Muscle layer of duodenum (tissue), 2 donors: ENCODE results near the gene DMAP1.

Experiments used
- H3K27ac ChIP-seq: one replicate; pipeline ENCODE4 v1.7.0; 2013; ENCODE audit warnings: mild to moderate bottlenecking, low read length
- H3K27me3 ChIP-seq: one replicate; pipeline ENCODE4 v1.7.0; 2013; ENCODE audit warnings: low read depth, mild to moderate bottlenecking, control low read depth, low read length
- H3K36me3 ChIP-seq, 2 donors: one replicate each; pipeline ENCODE4 v1.7.0; 2013; ENCODE audit warnings: low read length in 2 of 2, control low read depth in 1 of 2, mild to moderate bottlenecking in 1 of 2; ENCODE audit not compliant: insufficient read depth in 2 of 2, control insufficient read depth in 1 of 2
- H3K4me1 ChIP-seq, 2 donors: one replicate each; pipeline ENCODE4 v1.7.0; 2013; ENCODE audit warnings: low read length in 2 of 2, mild to moderate bottlenecking in 2 of 2, control low read depth in 1 of 2, moderate library complexity in 1 of 2; ENCODE audit not compliant: insufficient read depth in 2 of 2, control insufficient read depth in 1 of 2
- H3K4me3 ChIP-seq, 2 donors: one replicate each; pipeline ENCODE4 v1.7.0; 2013; ENCODE audit warnings: low read length in 2 of 2, low read depth in 1 of 2, mild to moderate bottlenecking in 1 of 2
- H3K9me3 ChIP-seq, 2 donors: one replicate each; pipeline ENCODE4 v1.7.0; 2013; ENCODE audit warnings: low read length in 2 of 2, control low read depth in 1 of 2, mild to moderate bottlenecking in 1 of 2; ENCODE audit not compliant: control insufficient read depth in 1 of 2
- donor health status: healthy.

Gene DMAP1

GRCh38 chr1:44218503-44219300 lies 5.4 kb downstream of the DMAP1 start:
- H3K27ac ChIP-seq, result no peak overlapping the region
- no peaks in the 10 kb centered on the region for H3K27me3 ChIP-seq
- H3K4me1 ChIP-seq, result peaks cover 6 to 12% of the 10 kb centered on the region in 2 donors
- no peaks in the 10 kb centered on the region for H3K9me3 ChIP-seq
- H3K4me3 ChIP-seq, result no peak overlapping the region
- peaks cover 34 to 60% of the 10 kb centered on the region in 2 donors for H3K36me3 ChIP-seq

DNA sequence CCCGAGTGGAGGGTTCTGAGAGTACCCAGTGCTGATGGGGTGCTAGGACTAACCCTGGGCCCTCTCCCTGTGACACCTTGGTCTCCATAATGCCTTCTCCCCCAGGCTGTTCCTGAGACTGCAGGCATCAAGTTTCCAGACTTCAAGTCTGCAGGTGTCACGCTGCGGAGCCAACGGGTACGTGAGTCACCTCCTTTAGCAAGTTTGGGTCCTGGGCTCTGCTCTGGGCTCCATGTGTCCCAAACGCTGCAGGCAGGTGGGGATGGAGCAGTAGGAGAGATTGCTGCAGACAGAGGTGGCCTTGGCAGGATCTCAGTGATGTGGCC lies 6.0 kb downstream of the DMAP1 start:
- H3K4me3 ChIP-seq, result no peak overlapping the region
- peaks cover 34 to 60% of the 10 kb centered on the region in 2 donors for H3K36me3 ChIP-seq
- no peak overlapping the region for H3K27ac ChIP-seq
- peaks cover under 1 to 7% of the 10 kb centered on the region in 2 donors for H3K4me1 ChIP-seq
- H3K9me3 ChIP-seq, result no peaks in the 10 kb centered on the region
- H3K27me3 ChIP-seq, result no peaks in the 10 kb centered on the region

GRCh38 chr1:44220001-44220751 lies 6.9 kb downstream of the DMAP1 start:
- Histone ChIP-seq H3K4me3 (no peak overlapping the region), H3K9me3 (no peaks in the 10 kb centered on the region), H3K27ac (no peak overlapping the region), H3K27me3 (no peaks in the 10 kb centered on the region), H3K36me3 (peaks cover 34 to 56% of the 10 kb centered on the region in 2 donors), H3K4me1 (no peaks in the 10 kb centered on the region)

- H3K27ac ChIP-seq, result no peak overlapping the region
- peaks cover 39 to 50% of the 10 kb centered on the region in 2 donors for H3K36me3 ChIP-seq
Observed at GRCh38 chr1:44220755-44221154, 7.5 kb downstream of the DMAP1 start.

DNA sequence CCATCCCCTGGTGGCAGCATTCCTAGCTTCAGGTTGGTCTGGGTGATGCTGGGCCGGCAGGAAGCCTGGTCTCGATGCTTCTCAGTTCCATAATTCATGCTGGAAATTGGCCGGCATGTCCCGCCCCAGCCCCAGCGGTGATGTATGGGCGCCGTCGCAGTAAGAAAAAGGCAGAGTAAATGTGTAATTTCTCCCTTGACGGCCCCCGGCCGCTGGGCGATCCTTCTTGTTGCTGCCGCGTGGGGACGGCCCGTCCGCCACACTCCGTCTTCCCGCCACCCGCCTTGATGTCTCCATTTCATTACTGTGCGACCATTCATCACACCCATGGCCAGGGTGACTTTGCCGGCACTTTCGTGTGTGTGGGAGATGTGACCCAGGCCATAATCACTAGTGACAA lies 8.5 kb downstream of the DMAP1 start:
- Histone ChIP-seq H3K27ac (no peak overlapping the region), H3K9me3 (no peaks in the 10 kb centered on the region), H3K4me1 (no peaks in the 10 kb centered on the region), H3K4me3 (no peak overlapping the region), H3K27me3 (no peaks in the 10 kb centered on the region), H3K36me3 (peaks cover 41 to 45% of the 10 kb centered on the region in 2 donors)

More at GRCh38 chr1:44220755-44221154, 7.5 kb downstream of the DMAP1 start:
- Histone ChIP-seq H3K4me1 (no peaks in the 10 kb centered on the region), H3K9me3 (no peaks in the 10 kb centered on the region), H3K4me3 (no peak overlapping the region), H3K27me3 (no peaks in the 10 kb centered on the region)

GRCh38 chr1:44222397-44223186 lies 9.3 kb downstream of the DMAP1 start:
- Histone ChIP-seq H3K27me3 (no peaks in the 10 kb centered on the region), H3K36me3 (peaks cover 41 to 45% of the 10 kb centered on the region in 2 donors), H3K4me3 (no peak overlapping the region), H3K4me1 (no peaks in the 10 kb centered on the region), H3K27ac (no peak overlapping the region), H3K9me3 (no peaks in the 10 kb centered on the region)

GRCh38 chr1:44223187-44223610 lies 9.9 kb downstream of the DMAP1 start:
- Histone ChIP-seq H3K27me3 (no peaks in the 10 kb centered on the region), H3K4me3 (no peak overlapping the region), H3K27ac (no peak overlapping the region), H3K9me3 (no peaks in the 10 kb centered on the region), H3K36me3 (peaks cover 38 to 42% of the 10 kb centered on the region in 2 donors), H3K4me1 (no peaks in the 10 kb centered on the region)

DNA sequence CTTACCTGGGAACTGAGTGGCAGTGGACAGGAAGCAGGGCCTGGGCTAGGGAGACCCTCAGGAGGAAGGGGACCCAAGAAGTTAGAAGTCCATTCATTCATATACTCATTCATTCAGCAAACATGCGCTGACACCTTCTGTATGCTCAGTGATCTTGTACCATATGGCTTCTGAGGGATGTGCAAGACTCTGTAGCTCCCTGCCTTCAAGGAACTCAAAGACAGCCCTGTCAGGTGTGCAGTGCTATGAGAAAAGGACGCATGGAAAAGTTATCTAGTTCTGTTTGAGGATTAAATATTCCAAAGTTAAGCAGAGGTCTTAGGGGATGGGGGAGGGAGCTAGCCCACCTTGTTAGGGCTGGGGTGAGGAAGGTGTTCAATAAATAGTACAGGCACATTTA lies 12.5 kb downstream of the DMAP1 start:
- H3K36me3 ChIP-seq, result peaks cover 15 to 22% of the 10 kb centered on the region in 2 donors
- no peak overlapping the region for H3K4me3 ChIP-seq
- H3K4me1 ChIP-seq, result no peaks in the 10 kb centered on the region
- H3K27me3 ChIP-seq, result no peaks in the 10 kb centered on the region
- H3K27ac ChIP-seq, result no peak overlapping the region
- no peaks in the 10 kb centered on the region for H3K9me3 ChIP-seq

DNA sequence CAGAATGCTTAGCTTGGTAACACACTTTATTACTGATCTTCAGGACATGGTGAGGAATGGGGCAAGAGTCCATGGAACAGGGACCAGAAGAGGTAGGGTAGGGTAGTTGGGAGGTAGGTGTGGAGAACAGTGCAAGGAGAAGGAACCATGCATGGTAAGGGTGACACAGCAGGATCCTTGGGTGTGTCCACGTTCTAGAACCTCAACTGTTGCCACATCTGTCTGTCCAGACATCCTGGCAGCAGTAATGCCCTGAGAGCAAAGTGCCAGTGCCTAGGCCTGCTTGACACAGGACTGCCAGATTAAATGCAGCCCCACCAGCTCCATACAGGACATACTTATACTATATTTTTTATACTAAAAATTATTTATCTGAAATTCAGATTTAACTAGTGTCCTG lies 13.9 kb downstream of the DMAP1 start:
- H3K27me3 ChIP-seq, result no peaks in the 10 kb centered on the region
- H3K4me3 ChIP-seq, result no peak overlapping the region
- peaks cover 11 to 13% of the 10 kb centered on the region in 2 donors for H3K36me3 ChIP-seq
- H3K9me3 ChIP-seq, result no peaks in the 10 kb centered on the region
- H3K4me1 ChIP-seq, result no peaks in the 10 kb centered on the region
- no peak overlapping the region for H3K27ac ChIP-seq

GRCh38 chr1:44228218-44228617 lies 14.9 kb downstream of the DMAP1 start:
- H3K4me1 ChIP-seq, result no peaks in the 10 kb centered on the region
- H3K36me3 ChIP-seq, result peaks cover 6 to 11% of the 10 kb centered on the region in 2 donors
- no peak overlapping the region for H3K4me3 ChIP-seq
- H3K9me3 ChIP-seq, result no peaks in the 10 kb centered on the region
- no peak overlapping the region for H3K27ac ChIP-seq
- H3K27me3 ChIP-seq, result no peaks in the 10 kb centered on the region
